Stimulated activated CD4-positive, alpha-beta T cell treated with anti-CD3 and anti-CD28 coated beads, Interleukin-15, amount 100 ng/mL, for 24 hours (primary cell): Measurements from ENCODE around the gene ITGB5.

Experiments
- DNase-seq: peaks from one replicate; pipeline ENCODE4 v3.0.0-alpha.2; 2020

The ITGB5 gene

GRCh38 chr3:124895756-124896155 lies 8.6 kb upstream of the ITGB5 start:
- DNase-seq = no peak

GRCh38 chr3:124893526-124893925 lies 6.4 kb upstream of the ITGB5 start:
- no peak for DNase-seq

DNA sequence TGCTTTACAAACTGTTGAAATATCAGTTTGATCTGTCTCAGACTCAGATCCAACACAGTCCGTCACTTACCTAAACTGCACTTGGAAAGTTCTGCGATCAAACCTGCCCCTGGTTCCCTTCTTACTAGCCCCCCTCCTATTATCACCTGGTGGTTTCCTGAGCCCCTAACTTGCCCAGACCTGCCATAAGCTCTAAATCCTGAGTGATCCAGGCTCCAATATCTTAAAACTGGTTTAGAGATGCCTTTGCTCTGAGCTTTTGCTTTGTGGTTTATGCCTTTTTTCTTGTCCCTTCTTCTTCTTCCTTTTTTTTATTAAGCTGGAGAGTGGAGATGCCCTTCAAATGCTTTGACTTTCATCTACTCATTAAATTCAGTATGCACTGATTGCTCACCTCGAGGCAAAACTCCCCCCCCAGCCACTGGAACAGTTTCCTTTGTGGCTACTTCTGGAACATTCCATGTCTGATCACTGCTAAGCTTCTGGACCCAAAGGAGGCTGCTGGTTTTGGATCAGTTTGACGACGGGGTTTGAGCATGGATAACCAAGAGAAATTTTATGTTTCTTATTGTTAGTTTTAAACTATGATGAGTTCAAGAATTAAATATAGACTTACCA lies 3.5 kb upstream of the ITGB5 start:
- no peak for DNase-seq

GRCh38 chr3:124888482-124889441 lies 1.6 kb upstream of the ITGB5 start:
- no peak for DNase-seq

DNA sequence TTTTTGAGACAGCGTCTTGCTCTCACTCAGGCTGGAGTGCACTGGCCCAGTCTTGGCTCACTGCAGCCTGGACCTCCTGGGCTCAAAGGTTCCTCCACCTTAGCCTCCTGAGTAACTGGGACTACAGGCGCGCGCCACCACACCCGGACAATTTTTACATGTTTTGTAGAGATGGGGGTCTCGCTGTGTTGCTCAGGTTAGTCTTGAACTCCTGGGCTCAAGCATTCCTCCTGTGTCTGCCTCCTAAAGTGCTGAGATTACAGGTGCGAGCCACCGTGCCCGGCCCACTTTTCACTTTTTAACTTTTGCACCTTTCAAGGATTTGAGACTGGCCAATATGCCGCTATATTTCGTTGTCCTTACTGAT lies 750 bp upstream of the ITGB5 start:
- DNase-seq = no peak

DNA sequence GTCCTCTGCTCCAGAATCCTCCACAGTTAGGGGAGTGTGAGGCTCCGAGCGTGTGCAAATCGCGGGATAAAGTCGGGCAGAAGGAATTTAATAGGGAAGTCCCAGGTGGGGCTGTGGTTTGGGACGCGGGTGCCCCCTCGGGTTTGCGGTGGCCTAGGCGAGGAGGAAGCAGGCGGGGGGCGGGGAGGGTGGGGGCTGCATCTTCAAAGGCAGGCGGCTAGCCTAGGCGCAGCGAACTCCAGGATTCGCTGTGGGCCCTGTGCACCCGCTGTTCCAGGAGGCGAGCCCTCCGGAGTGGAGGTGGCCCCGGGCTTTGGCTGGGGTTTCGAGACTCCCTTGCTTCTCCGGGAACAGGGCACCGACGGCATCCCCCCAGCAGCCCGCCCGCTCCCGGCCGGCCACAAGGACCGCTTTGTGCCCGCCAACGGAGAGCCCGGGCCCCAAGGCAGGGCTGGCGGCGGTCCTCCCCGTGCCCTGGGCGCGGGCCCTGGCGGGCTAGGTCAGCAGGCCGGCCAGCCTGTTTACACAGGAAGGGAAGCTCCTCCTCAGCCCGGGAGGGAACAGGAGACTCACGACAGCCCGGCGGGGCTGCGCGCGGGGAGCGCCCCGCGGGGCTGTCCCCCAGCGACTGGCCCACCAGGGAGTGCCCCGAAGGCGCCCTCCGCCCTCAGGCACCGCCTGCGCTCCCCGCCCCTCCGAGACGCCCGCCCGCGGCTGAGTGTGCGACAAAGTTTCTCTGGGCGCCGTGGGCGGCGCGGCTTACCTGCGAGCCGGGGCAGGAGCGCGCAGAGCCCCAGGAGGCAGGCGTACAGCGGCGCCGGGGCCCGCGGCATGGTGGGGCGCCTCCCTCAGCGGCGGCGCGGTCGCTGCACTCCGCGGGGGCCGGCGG lies 753 bp downstream of the ITGB5 start:
- DNase-seq = peak; percentile 65

GRCh38 chr3:124885466-124886167 lies 1.5 kb downstream of the ITGB5 start:
- no peak for DNase-seq

DNA sequence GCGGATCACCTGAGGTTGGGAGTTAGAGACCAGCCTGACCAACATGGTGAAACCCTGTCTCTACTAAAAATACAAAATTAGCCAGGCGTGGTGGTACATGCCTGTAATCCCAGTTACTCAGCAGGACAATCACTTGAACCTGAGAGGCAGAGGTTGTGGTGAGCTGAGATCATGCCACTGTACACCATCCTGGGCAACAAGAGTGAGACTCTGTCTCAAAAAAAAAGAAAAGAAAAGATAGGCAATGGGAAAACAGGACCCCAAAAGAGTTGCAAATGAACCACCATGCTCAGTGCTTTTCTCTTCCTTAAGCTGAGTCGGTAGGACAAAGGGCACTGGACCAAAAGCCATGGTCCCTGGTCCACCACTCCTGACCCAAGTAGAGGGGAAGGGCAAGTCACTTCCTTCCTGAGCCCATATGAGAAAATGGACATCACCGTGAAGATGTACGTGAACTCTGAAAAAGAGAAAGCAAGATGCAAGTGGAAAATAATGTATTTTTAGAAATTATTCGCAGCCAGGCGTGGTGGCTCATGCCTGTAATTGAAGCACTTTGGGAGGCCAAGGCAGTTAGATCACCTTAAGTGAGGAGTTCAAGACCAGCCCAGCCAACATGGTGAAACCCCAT lies 2.6 kb downstream of the ITGB5 start:
- DNase-seq = no peak

DNA sequence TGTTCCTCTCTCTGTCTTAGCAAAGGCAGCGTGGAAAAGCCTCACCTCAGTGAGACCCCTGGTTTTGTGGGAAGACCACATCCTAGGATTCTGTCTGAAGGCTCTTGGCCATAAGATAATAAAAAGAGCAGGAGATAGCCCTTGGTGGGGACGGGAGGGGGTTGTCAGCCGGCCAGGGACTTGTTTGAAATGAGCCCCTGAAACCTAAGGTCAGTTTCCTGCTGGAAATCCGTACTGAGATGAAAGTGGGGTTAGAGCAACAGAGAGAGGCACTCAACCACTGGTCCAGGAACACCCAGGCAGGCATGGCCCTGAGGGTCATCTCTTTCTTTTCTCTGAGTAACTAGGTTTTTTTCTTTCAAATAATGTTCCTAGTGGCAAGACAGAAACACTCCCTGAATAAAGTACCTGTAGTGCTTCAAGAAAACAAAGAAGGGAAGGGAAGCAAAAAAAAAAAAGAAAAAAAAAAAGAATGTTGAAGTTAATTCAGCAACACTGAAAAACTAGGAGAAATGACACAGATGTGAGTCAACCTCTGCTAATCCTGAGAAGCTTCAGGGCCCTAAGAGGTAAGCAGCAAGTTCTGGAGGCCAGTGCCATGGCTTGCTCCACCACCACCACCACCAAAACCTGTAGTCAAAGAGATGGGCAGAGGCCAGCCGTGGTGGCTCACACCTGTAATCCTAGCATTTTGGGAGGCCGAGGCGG lies 3.2 kb downstream of the ITGB5 start:
- DNase-seq = no peak

- DNase-seq = no peak
These were observed 4.1 kb downstream of the ITGB5 start for GRCh38 chr3:124882816-124883747.

DNA sequence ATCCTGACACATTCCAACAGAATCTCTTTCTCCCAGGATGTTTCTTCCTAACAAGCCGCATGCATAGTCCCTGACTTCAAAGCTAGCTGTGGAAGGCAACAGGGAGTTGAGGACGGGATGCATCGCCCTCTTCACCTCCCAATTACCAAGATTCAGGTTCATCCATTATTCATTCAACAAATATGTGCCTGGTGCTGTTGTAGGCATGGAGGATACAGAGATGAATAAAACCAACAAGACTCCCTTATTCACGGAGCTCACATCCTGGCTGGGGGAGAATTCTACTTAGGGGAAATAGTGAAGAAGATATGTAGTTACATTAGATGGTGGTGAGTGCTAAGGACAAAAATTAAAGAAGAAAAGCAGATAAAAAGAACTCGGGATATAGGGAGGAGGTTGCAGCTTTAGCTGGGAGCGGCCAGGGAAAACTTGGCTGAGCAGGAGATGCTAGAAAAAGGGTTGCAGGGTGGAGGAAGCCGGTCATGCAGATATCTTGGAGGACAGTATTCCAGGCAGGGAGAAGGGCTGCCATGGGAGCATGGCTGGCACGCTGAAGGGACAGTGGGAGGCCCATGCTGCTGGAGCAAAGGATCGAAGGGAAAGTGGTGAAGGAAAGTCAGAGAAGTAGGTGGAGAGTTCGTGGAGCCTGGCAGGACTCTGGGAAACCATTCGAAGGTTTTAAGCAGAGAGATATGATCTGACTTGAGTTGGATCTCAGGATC lies 5.0 kb downstream of the ITGB5 start:
- DNase-seq = no peak

- DNase-seq = no peak
These were observed 7.9 kb downstream of the ITGB5 start for GRCh38 chr3:124879337-124879680.

DNA sequence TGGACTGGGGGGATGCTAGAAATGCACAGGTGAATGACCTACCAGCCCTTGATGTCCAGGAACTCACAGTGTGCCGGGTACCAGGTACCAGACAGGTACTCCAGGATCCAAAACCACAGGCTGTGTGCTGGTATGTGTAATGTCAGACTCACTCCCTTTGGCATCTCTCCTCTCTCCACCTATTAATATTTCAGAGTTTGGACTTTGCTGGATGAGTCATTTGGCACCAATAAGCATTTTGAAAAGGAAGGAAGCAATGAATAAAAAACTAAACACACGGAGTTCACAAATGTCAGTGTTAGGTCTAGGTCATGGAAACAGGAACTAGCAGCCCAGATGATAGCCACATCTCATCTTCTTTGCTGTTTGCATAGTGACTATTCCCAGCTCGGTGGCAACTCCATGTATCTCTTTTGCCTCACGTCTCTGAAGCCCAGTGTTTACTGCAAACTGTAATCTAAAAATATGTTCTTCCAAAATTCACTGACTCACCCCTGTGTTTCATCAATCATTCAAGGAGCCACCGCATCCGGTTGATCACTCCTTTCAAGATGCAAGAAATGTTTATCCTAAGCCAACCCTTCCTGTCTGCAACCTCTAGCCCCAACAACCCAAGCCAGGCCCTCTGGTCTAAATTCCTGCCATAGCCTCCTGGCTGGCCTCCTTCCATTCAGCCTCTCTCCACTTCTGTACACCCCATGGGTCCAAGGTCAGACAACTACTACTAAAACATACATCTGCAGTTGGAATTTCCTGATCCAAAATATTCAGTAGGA lies 8.4 kb downstream of the ITGB5 start:
- DNase-seq = peak; percentile 30

DNA sequence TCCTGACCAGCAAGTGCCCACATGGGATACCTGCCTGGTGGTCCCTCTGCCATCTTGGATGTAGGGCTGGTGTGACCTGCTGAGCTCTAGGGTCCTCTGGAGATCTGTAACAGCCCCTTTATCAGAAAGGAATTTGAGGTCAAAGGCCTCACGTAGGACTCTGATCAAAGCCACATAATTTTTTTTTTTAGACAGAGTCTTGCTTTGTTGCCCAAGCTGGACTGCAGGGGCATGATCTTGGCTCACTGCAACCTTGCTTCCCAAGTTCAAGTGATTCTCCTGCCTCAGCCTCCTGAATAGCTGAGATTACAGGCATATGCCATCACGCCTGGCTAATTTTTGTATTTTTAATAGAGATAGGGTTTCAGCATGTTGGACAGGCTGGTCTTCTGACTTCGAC lies 9.5 kb downstream of the ITGB5 start:
- no peak for DNase-seq

- DNase-seq = no peak
These were observed 10.7 kb downstream of the ITGB5 start for GRCh38 chr3:124876401-124876878.

GRCh38 chr3:124873226-124873625 lies 13.9 kb downstream of the ITGB5 start:
- DNase-seq = no peak

GRCh38 chr3:124867511-124867910 lies 19.7 kb downstream of the ITGB5 start:
- DNase-seq = no peak

DNA sequence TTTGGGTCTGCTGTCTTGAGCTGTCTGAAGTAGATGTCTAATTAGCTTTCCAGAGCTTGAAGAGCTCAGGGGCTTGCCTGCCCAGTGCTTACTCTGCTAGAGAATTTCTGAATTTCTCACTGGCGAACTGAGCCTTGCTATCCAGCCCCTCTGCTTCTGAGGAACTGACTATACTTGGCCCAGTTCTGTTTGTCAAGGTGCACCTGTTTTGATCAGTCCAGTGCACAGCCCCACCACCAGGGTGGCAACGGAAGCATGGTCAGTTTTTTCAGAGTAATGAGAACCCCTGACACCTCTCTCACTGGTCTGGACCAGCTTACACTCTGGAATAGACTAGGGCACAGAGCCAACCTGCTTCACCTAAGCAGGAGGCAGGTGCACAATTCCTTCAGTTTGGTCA lies 25.2 kb downstream of the ITGB5 start:
- DNase-seq = no peak

- DNase-seq = no peak
These were observed 26.1 kb downstream of the ITGB5 start for GRCh38 chr3:124861041-124861440.
